Loucy (cell line): ENCODE results near the gene ZNF132.
"Not testable (repeated sequence)": the region's sequence is repeated elsewhere in the genome, so short reads cannot be mapped to it uniquely, and the experiment has no call there.

ENCODE experiments used
- H2AFZ ChIP-seq: fragments of 200-600 bp; sonication (generic); 2 replicates; pipeline ENCODE4 v1.6.0; 2016; ENCODE audit warnings: antibody characterized with exemption, mild to moderate bottlenecking, low read length, moderate library complexity
- H3F3A ChIP-seq: fragments of 200-600 bp; 2 replicates; pipeline ENCODE4 v1.6.0; 2016; ENCODE audit warnings: antibody characterized with exemption, low read depth, mild to moderate bottlenecking
- H3K27me3 ChIP-seq: fragments of 200-600 bp; sonication (generic); 2 replicates; pipeline ENCODE4 v1.6.1; 2014; ENCODE audit warnings: low read length, mild to moderate bottlenecking; ENCODE audit not compliant: insufficient read depth, poor library complexity, severe bottlenecking
- H3K36me3 ChIP-seq: fragments of 200-600 bp; sonication (generic); 2 replicates; pipeline ENCODE4 v1.6.1; 2016; ENCODE audit warnings: low read length; ENCODE audit not compliant: insufficient read depth
- H3K4me1 ChIP-seq: fragments of 200-600 bp; sonication (generic); 2 replicates; pipeline ENCODE4 v1.5.1; 2014; ENCODE audit warnings: low read length, mild to moderate bottlenecking; ENCODE audit not compliant: insufficient read depth, poor library complexity, severe bottlenecking
- H3K4me2 ChIP-seq: fragments of 200-600 bp; sonication (generic); 2 replicates; pipeline ENCODE4 v1.6.0; 2014; ENCODE audit warnings: antibody characterized with exemption, low read length, low read depth, mild to moderate bottlenecking; ENCODE audit not compliant: poor library complexity, severe bottlenecking
- H3K4me3 ChIP-seq: fragments of 200-600 bp; sonication (generic); 2 replicates; pipeline ENCODE4 v1.5.1; 2014; ENCODE audit warnings: low read length, mild to moderate bottlenecking, mixed read lengths; ENCODE audit not compliant: poor library complexity, severe bottlenecking
- H3K79me2 ChIP-seq: fragments of 200-600 bp; sonication (generic); 2 replicates; pipeline ENCODE4 v1.6.1; 2014; ENCODE audit warnings: low read length; ENCODE audit not compliant: insufficient read depth
- H3K9ac ChIP-seq: fragments of 200-600 bp; sonication (generic); 2 replicates; pipeline ENCODE4 v1.6.0; 2014; ENCODE audit warnings: mild to moderate bottlenecking, low read depth, low read length, moderate library complexity; ENCODE audit not compliant: poor library complexity, severe bottlenecking
- H3K9me2 ChIP-seq: fragments of 200-600 bp; sonication (generic); replicated peaks from 2 replicates; pipeline ENCODE4 v1.6.1; 2016; ENCODE audit warnings: low read depth, low read length, mixed read lengths
- H3K9me3 ChIP-seq: fragments of 200-600 bp; sonication (generic); 2 replicates; pipeline ENCODE4 v1.6.1; 2014; ENCODE audit warnings: mild to moderate bottlenecking, antibody characterized with exemption, low read length, low read depth; ENCODE audit not compliant: insufficient read depth
- H4K20me1 ChIP-seq: fragments of 200-600 bp; sonication (generic); 2 replicates; pipeline ENCODE4 v1.6.0; 2014; ENCODE audit warnings: antibody characterized with exemption, low read length, mild to moderate bottlenecking; ENCODE audit not compliant: insufficient read depth, poor library complexity, severe bottlenecking
- EZH2phosphoT487 ChIP-seq: fragments of 200-600 bp; IDR thresholded peaks from 2 replicates; pipeline ENCODE4 v1.6.1; 2018; ENCODE audit warnings: antibody characterized with exemption, mild to moderate bottlenecking, moderate library complexity, borderline replicate concordance
- TF ChIP-seq, protein P1 (sequence below): fragments of 200-600 bp; sonication (generic); conservative IDR thresholded peaks from 2 replicates; pipeline ENCODE4 v1.5.1; 2014; ENCODE audit warnings: mild to moderate bottlenecking, antibody characterized with exemption, low read length

The ZNF132 gene

DNA sequence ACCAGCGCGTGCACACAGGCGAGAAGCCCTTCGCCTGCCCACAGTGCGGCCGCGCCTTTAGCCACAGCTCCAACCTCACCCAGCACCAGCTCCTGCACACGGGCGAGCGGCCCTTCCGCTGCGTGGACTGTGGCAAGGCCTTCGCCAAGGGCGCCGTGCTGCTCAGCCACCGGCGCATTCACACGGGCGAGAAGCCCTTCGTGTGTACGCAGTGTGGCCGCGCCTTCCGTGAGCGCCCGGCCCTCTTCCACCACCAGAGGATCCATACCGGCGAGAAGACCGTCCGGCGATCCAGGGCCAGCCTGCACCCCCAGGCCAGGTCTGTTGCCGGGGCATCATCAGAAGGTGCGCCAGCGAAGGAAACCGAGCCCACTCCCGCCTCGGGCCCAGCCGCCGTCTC lies 31.8 kb upstream of the ZNF132 start:
- H3K36me3 ChIP-seq, result peaks cover 12% of the 10 kb centered on the region; the same call in 1 of the 2 replicates

DNA sequence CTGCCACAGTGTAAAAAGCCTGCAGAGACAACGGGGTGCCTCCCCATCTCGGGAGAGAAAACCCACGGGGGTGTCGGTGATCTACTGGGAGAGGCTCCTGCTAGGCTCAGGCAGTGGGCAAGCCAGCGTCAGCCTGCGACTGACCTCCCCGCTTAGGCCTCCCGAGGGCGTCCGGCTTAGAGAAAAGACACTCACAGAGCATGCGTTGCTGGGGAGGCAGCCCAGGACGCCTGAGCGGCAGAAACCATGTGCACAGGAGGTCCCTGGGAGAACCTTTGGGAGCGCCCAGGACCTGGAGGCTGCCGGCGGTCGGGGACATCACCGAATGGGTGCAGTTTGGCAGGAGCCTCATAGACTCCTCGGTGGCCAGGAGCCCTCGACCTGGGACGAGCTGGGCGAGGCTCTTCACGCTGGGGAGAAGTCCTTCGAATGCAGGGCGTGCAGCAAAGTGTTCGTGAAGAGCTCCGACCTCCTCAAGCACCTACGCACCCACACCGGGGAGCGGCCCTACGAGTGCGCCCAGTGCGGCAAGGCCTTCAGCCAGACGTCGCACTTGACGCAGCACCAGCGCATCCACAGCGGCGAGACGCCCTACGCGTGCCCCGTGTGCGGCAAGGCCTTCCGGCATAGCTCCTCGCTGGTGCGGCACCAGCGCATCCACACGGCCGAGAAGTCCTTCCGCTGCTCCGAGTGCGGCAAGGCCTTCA lies 31.0 kb upstream of the ZNF132 start:
- H3F3A ChIP-seq, H2AFZ ChIP-seq, H3K27me3 ChIP-seq, H4K20me1 ChIP-seq, H3K9me3 ChIP-seq, H3K4me2 ChIP-seq, H3K4me3 ChIP-seq, H3K9me2 ChIP-seq, H3K9ac ChIP-seq: not testable (repeated sequence)
- Histone ChIP-seq H3K36me3 (peaks cover 12% of the 10 kb centered on the region; the same call in 1 of the 2 replicates), H3K4me1 (peaks cover 20% of the 10 kb centered on the region), H3K79me2 (peaks cover 20% of the 10 kb centered on the region)

More for the DNA sequence above, 31.8 kb upstream of the ZNF132 start:
- Histone ChIP-seq H3K9me2 (no peaks in the 10 kb centered on the region), H3K4me1 (peaks cover 21% of the 10 kb centered on the region), H3K4me3 (no peak overlapping the region), H3K79me2 (peaks cover 20% of the 10 kb centered on the region), H4K20me1 (peaks cover 8% of the 10 kb centered on the region), H2AFZ (no peak overlapping the region), H3K9me3 (no peaks in the 10 kb centered on the region), H3K4me2 (no peak overlapping the region), H3F3A (no peaks in the 10 kb centered on the region), H3K9ac (no peak overlapping the region), H3K27me3 (no peaks in the 10 kb centered on the region)
- TF ChIP-seq EZH2phosphoT487, result no peak
- TF ChIP-seq, protein P1, sequence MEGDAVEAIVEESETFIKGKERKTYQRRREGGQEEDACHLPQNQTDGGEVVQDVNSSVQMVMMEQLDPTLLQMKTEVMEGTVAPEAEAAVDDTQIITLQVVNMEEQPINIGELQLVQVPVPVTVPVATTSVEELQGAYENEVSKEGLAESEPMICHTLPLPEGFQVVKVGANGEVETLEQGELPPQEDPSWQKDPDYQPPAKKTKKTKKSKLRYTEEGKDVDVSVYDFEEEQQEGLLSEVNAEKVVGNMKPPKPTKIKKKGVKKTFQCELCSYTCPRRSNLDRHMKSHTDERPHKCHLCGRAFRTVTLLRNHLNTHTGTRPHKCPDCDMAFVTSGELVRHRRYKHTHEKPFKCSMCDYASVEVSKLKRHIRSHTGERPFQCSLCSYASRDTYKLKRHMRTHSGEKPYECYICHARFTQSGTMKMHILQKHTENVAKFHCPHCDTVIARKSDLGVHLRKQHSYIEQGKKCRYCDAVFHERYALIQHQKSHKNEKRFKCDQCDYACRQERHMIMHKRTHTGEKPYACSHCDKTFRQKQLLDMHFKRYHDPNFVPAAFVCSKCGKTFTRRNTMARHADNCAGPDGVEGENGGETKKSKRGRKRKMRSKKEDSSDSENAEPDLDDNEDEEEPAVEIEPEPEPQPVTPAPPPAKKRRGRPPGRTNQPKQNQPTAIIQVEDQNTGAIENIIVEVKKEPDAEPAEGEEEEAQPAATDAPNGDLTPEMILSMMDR, result no peak

DNA sequence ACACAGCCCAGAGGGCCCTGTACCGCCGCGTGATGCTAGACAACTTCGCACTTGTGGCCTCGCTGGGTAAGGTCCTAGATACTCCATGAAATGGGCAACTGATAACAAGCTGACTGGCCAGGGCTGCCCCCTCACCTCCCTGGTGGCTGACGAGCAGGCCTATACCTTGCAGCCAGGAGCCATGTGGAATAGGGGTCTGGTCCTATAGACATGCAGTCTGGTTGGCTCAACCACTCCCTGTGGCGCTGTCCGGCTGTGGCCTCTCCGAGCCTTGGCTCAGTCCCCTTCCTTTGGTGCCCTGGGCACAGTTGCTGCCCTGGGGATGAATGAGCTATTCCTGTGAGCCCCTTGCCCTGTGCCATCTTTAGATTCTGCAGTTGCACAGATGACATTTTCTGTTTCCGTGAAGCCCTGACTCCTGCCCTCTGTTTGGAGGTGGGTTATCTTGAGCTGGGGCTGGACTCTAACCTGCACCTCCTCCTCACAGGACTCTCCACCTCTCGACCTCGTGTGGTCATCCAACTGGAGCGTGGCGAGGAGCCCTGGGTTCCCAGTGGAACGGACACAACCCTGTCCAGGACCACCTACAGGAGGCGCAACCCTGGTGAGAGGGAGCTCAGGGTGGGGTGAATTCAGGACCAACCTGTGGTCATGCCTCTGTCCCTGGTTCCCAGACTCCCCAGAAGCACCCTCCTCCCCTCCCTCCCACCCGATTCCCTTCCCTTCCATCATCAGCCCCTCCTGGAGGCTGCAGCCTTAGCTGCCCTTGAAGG lies 29.5 kb upstream of the ZNF132 start:
- no peak overlapping the region for H2AFZ ChIP-seq
- peaks cover 10% of the 10 kb centered on the region for H3K4me1 ChIP-seq
- peaks cover 20% of the 10 kb centered on the region for H3K79me2 ChIP-seq
- no peaks in the 10 kb centered on the region for H3K9me2 ChIP-seq
- H3K4me3 ChIP-seq, result no peak overlapping the region
- no peaks in the 10 kb centered on the region for H3K9me3 ChIP-seq
- H3F3A ChIP-seq, result no peaks in the 10 kb centered on the region
- H3K27me3 ChIP-seq, result no peaks in the 10 kb centered on the region
- peak overlapping the region; percentile 80 for H3K9ac ChIP-seq
- TF ChIP-seq EZH2phosphoT487, result no peak
- TF ChIP-seq, protein P1, result no peak
- peaks cover 12% of the 10 kb centered on the region; the same call in 1 of the 2 replicates for H3K36me3 ChIP-seq
- peak overlapping the region; percentile 100 for H3K4me2 ChIP-seq
- H4K20me1 ChIP-seq, result peaks cover 8% of the 10 kb centered on the region
